Activated CD8-positive, alpha-beta T cell treated with anti-CD3 and anti-CD28 coated beads, Interleukin-2, amount 10 ng/mL, durations not matched to agents 7 days and 5 days (primary cell): ENCODE data around the gene DOCK4. TPM values are rescaled to one million over a fixed set of nuclear protein-coding genes. Genes with fewer than 3 reads are reported as not detected.

Experiments used
- ATAC-seq: fragments of 150-1000 bp; cut with Tn5 transposase; one replicate; pipeline ENCODE4 v1.10.0; 2021; ENCODE audit warnings: moderate library complexity
- CTCF ChIA-PET: fragments of 350-600 bp; sonication (Branson Sonifier 250); formaldehyde crosslinking; loops from one replicate; lab custom pipeline; 2021; ENCODE audit warnings: antibody characterized with exemption; lab: Charles Lee
- POLR2A ChIA-PET: fragments of 350-600 bp; sonication (Branson Sonifier 250); formaldehyde crosslinking; loops from one replicate; lab custom pipeline; 2021; ENCODE audit warnings: antibody characterized with exemption; lab: Charles Lee
- DNase-seq: peaks from one replicate; pipeline ENCODE4 v3.0.0-alpha.2; 2020
- H3K27ac Mint-ChIP-seq: one replicate; pipeline ENCODE4 v1.8.0; 2021; ENCODE audit warnings: mild to moderate bottlenecking, mixed read lengths
- H3K27me3 Mint-ChIP-seq: one replicate; pipeline ENCODE4 v1.8.0; 2021; ENCODE audit warnings: low read depth, mixed read lengths
- H3K36me3 Mint-ChIP-seq: one replicate; pipeline ENCODE4 v1.8.0; 2021; ENCODE audit warnings: low read depth, mixed read lengths
- H3K4me1 Mint-ChIP-seq: one replicate; pipeline ENCODE4 v1.8.0; 2021; ENCODE audit warnings: low read depth, mixed read lengths
- H3K4me3 Mint-ChIP-seq: one replicate; pipeline ENCODE4 v1.8.0; 2021; ENCODE audit warnings: mild to moderate bottlenecking, mixed read lengths
- H3K9me3 Mint-ChIP-seq: one replicate; pipeline ENCODE4 v1.8.0; 2022; ENCODE audit warnings: mixed read lengths; ENCODE audit not compliant: insufficient read depth
- total RNA-seq, 2 experiments: library from RNA; stranded (reverse); gene quantifications; one replicate each; pipeline ENCODE4 v1.2.3, GENCODE V29; 2021

DOCK4 gene
- total RNA-seq, 2 experiments from 2014 or later = 0.10 to 0.18 TPM

GRCh38 chr7:111677848-111678247 is 528.4 kb downstream of the DOCK4 start:
- ChIA-PET POLR2A (no interaction called here), CTCF (no interaction called here)
- ATAC-seq (no peak), DNase-seq (no peak)
- H3K9me3 Mint-ChIP-seq = no peaks in the 10 kb centered on the region
- H3K4me3 Mint-ChIP-seq = no peak overlapping the region
- H3K27me3 Mint-ChIP-seq = peaks cover 7% of the 10 kb centered on the region
- no peaks in the 10 kb centered on the region for H3K36me3 Mint-ChIP-seq
- H3K27ac Mint-ChIP-seq = no peak overlapping the region
- no peaks in the 10 kb centered on the region for H3K4me1 Mint-ChIP-seq

- Mint-ChIP-seq H3K27ac (no peak overlapping the region), H3K9me3 (no peaks in the 10 kb centered on the region), H3K4me3 (no peak overlapping the region), H3K36me3 (no peaks in the 10 kb centered on the region), H3K27me3 (peaks cover 7% of the 10 kb centered on the region), H3K4me1 (no peaks in the 10 kb centered on the region)
- ATAC-seq (no peak), DNase-seq (no peak)
- ChIA-PET POLR2A (no interaction called here), CTCF (no interaction called here)
Measured at GRCh38 chr7:111676811-111677210, 529.4 kb downstream of the DOCK4 start.

Other genes starting within 250 kb of the DOCK4 start
- gene ZNF277, start 296 bp upstream of the DOCK4 start, total RNA-seq = 10 to 100 TPM; 14.8 to 15.6 TPM
- gene IFRD1, start 244.1 kb upstream of the DOCK4 start, total RNA-seq = 10 to 100 TPM; 40.1 to 42.5 TPM